ENCODE measurements around the gene RAB18.
"Not testable (repeated sequence)": the region's sequence is repeated elsewhere in the genome, so short reads cannot be mapped to it uniquely, and the experiment has no call there.

RAB18 gene

GRCh38 chr10:27490807-27491206, 13.3 kb upstream of the RAB18 start:
- TF ChIP-seq CTCF (conservative IDR thresholded peaks at IDR 0.05; ENCODE audit: low read length), result no peak
- no peak for DNase-seq (ENCODE audit: low read depth)
- no peak overlapping the region for H3K4me3 ChIP-seq (ENCODE audit: low read length)

- no peak for TF ChIP-seq CTCF (conservative IDR thresholded peaks at IDR 0.05; ENCODE audit: low read length)
- DNase-seq (ENCODE audit: low read depth), result no peak
- H3K4me3 ChIP-seq (ENCODE audit: low read length), result no peak overlapping the region
Measured at GRCh38 chr10:27494116-27494805, 9.8 kb upstream of the RAB18 start.

- H3K4me3 ChIP-seq (ENCODE audit: low read length), result no peak overlapping the region
- TF ChIP-seq CTCF (conservative IDR thresholded peaks at IDR 0.05; ENCODE audit: low read length), result no peak
- no peak for DNase-seq (ENCODE audit: low read depth)
Measured at GRCh38 chr10:27496137-27496536, 8.0 kb upstream of the RAB18 start.

- DNase-seq (ENCODE audit: low read depth), result no peak
- no peak for TF ChIP-seq CTCF (conservative IDR thresholded peaks at IDR 0.05; ENCODE audit: low read length)
- no peak overlapping the region for H3K4me3 ChIP-seq (ENCODE audit: low read length)
Measured at GRCh38 chr10:27500096-27500495, 4.0 kb upstream of the RAB18 start.

- no peak overlapping the region for H3K4me3 ChIP-seq (ENCODE audit: low read length)
- no peak for DNase-seq (ENCODE audit: low read depth)
- no peak for TF ChIP-seq CTCF (conservative IDR thresholded peaks at IDR 0.05; ENCODE audit: low read length)
Measured at GRCh38 chr10:27500886-27501285, 3.2 kb upstream of the RAB18 start.

GRCh38 chr10:27503498-27504006, 552 bp upstream of the RAB18 start:
- DNase-seq (ENCODE audit: low read depth), result no peak
- no peak for TF ChIP-seq CTCF (conservative IDR thresholded peaks at IDR 0.05; ENCODE audit: low read length)
- H3K4me3 ChIP-seq (ENCODE audit: low read length), result peak overlapping the region; percentile 91

- TF ChIP-seq CTCF (conservative IDR thresholded peaks at IDR 0.05; ENCODE audit: low read length), result no peak
- H3K4me3 ChIP-seq (ENCODE audit: low read length), result peak overlapping the region; percentile 91
- DNase-seq (ENCODE audit: low read depth), result peak; percentile 33
Measured at GRCh38 chr10:27504808-27505460, 830 bp downstream of the RAB18 start.

- peak overlapping the region; percentile 91 for H3K4me3 ChIP-seq (ENCODE audit: low read length)
- DNase-seq (ENCODE audit: low read depth), result not testable (repeated sequence)
Measured at GRCh38 chr10:27505537-27505936, 1.4 kb downstream of the RAB18 start.

Data from AG10803 (cell line).